ENCODE measurements around the gene FYN.

DNA sequence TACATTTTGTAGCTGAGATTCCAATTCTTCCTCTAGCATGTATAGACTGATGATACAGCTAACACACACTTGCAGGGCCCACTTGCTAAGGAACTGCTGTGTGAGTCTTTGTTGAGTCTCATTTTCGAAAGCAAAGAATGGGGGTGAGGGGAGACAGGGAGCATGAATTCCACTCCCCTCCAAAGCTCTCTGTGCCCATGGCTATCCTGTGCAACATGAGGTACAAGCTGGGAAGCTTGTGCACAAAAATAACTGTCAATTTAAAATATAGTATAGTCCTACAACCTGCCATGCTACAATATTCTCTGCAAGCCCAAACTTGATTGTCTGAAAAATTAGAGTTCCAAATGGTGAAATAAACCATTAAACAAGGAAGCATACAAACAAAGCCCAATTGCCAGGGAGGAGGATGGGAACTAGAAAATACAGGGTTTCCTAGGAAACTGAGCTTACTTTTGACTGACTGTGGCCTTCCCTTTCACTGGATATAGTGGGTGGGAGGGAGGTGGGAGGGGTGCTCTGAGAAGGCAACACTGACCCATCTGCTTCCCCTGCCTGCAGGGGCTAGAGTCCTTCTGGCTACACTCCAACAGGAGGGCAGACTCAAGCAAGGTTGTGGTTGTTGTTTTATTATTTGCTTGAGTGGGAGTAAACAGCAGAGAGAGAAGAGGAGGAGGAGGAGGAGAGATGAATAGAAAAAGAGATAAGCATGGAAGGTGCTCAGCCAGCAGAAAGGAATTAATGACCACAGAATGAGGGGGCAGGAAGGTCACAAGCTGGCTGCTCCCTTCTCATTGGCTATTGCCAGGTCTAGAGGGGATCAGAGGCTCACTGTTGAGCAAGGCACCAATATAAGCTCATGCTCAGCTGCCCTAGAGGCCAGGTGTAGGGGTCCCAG, 84.6 kb downstream of the FYN start:
- TF ChIP-seq, protein P1, sequence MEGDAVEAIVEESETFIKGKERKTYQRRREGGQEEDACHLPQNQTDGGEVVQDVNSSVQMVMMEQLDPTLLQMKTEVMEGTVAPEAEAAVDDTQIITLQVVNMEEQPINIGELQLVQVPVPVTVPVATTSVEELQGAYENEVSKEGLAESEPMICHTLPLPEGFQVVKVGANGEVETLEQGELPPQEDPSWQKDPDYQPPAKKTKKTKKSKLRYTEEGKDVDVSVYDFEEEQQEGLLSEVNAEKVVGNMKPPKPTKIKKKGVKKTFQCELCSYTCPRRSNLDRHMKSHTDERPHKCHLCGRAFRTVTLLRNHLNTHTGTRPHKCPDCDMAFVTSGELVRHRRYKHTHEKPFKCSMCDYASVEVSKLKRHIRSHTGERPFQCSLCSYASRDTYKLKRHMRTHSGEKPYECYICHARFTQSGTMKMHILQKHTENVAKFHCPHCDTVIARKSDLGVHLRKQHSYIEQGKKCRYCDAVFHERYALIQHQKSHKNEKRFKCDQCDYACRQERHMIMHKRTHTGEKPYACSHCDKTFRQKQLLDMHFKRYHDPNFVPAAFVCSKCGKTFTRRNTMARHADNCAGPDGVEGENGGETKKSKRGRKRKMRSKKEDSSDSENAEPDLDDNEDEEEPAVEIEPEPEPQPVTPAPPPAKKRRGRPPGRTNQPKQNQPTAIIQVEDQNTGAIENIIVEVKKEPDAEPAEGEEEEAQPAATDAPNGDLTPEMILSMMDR (IDR thresholded peaks at IDR 0.05; ENCODE audit: insufficient read depth, low read length, poor library complexity, severe bottlenecking): no peak
- no peak for TF ChIP-seq EZH2phosphoT487 (conservative IDR thresholded peaks at IDR 0.05; ENCODE audit: low read length)

All from SU-DHL-6 (cell line).